Endothelial cell of umbilical vein (primary cell): ENCODE data around the gene TM4SF4. TPM values are rescaled to one million over a fixed set of nuclear protein-coding genes. Genes with fewer than 3 reads are reported as not detected.

Experiments
- BruUV-seq: library from RNA; stranded (reverse); fragments of 400-500 nt; replicated peaks from 2 replicates; lab custom pipeline; 2021; lab: Mats Ljungman, UMichigan
- CTCF ChIA-PET: fragments of 300-600, 350-600 bp; sonication (Branson Sonifier 250); formaldehyde crosslinking; loops from one replicate; lab custom pipeline; 2021; ENCODE audit warnings: antibody characterized with exemption, inconsistent platforms; lab: Charles Lee
- POLR2A ChIA-PET: fragments of 300-600, 350-600 bp; sonication (Branson Sonifier 250); formaldehyde crosslinking; loops from one replicate; lab custom pipeline; 2021; ENCODE audit warnings: antibody characterized with exemption, inconsistent platforms; lab: Charles Lee
- DNase-seq: peaks from one replicate; pipeline ENCODE4 v3.0.0-alpha.2; 2011; ENCODE audit warnings: low read depth, low spot score
- FAIRE-seq: peaks from 2 replicates; lab custom pipeline; 2011; peaks lifted over from hg19 to GRCh38; lab: Jason Lieb, UNC
- H2AFZ ChIP-seq: 2 replicates; pipeline ENCODE4 v1.6.0; 2012; ENCODE audit warnings: low read depth, low read length, control low read depth, inconsistent platforms
- H3K27ac ChIP-seq: 2 replicates; pipeline ENCODE4 v1.5.1; 2011; ENCODE audit warnings: low read depth, mild to moderate bottlenecking, control low read depth, low read length, moderate library complexity; ENCODE audit not compliant: insufficient read depth
- H3K27me3 ChIP-seq, 2 experiments: 2 replicates each; pipeline versions ENCODE4 v1.6.0 to v1.6.1; 2011; ENCODE audit warnings: low read length in 2 of 2, mixed read lengths in 1 of 2; ENCODE audit not compliant: control insufficient read depth in 2 of 2, insufficient read depth in 2 of 2
- H3K36me3 ChIP-seq, 2 experiments: 2 replicates in 1 of 2; 3 replicates in 1 of 2; pipeline ENCODE4 v1.5.1; 2011; ENCODE audit warnings: low read length in 2 of 2, mild to moderate bottlenecking in 1 of 2, moderate library complexity in 1 of 2; ENCODE audit not compliant: control insufficient read depth in 2 of 2, insufficient read depth in 2 of 2; ENCODE audit errors: extremely low read depth in 1 of 2
- H3K4me1 ChIP-seq: 3 replicates; pipeline ENCODE4 v1.5.1; 2011; ENCODE audit warnings: mild to moderate bottlenecking, low read length; ENCODE audit not compliant: control insufficient read depth, insufficient read depth; ENCODE audit errors: extremely low read depth
- H3K4me2 ChIP-seq: 2 replicates; pipeline ENCODE4 v1.6.1; 2011; ENCODE audit warnings: low read length, control low read depth, mixed read lengths; ENCODE audit not compliant: insufficient read depth
- H3K4me3 ChIP-seq, 3 experiments: fragments of 200-600 bp in 1 of 3; sonication (generic), shearing (Covaris generic) in 1 of 3; replicated peaks in 1 of 3; 2 replicates each; pipeline ENCODE4 v1.5.1; 2011 to 2016; ENCODE audit warnings: control low read depth in 3 of 3, low read length in 3 of 3, mild to moderate bottlenecking in 2 of 3, inconsistent platforms in 1 of 3, low read depth in 1 of 3, moderate library complexity in 1 of 3; ENCODE audit not compliant: insufficient read depth in 1 of 3
- H3K79me2 ChIP-seq: 2 replicates; pipeline ENCODE4 v1.6.0; 2012; ENCODE audit warnings: low read length, inconsistent platforms; ENCODE audit not compliant: control insufficient read depth, insufficient read depth
- H3K9ac ChIP-seq: replicated peaks from 2 replicates; pipeline ENCODE3; 2011; ENCODE audit warnings: low read length, control low read depth; ENCODE audit not compliant: insufficient read depth; ENCODE audit errors: extremely low read depth
- H3K9me1 ChIP-seq: replicated peaks from 3 replicates; pipeline ENCODE4 v1.6.0; 2011; ENCODE audit warnings: mild to moderate bottlenecking, low read length; ENCODE audit not compliant: control insufficient read depth, insufficient read depth; ENCODE audit errors: extremely low read depth
- H3K9me3 ChIP-seq: replicated peaks from 2 replicates; pipeline ENCODE4 v1.5.1; 2012; ENCODE audit warnings: low read length, inconsistent platforms; ENCODE audit not compliant: control insufficient read depth, insufficient read depth
- H4K20me1 ChIP-seq: replicated peaks from 2 replicates; pipeline ENCODE3; 2011; ENCODE audit warnings: mild to moderate bottlenecking, low read length; ENCODE audit not compliant: control insufficient read depth, insufficient read depth; ENCODE audit errors: extremely low read depth
- EZH2 ChIP-seq: IDR thresholded peaks from 2 replicates; pipeline ENCODE4 v1.6.1; 2012; ENCODE audit warnings: borderline replicate concordance, low read depth, mild to moderate bottlenecking, moderate library complexity, low read length, inconsistent platforms; ENCODE audit not compliant: severe bottlenecking
- FOS ChIP-seq: IDR thresholded peaks from 2 replicates; pipeline ENCODE4 v1.6.1; 2011; ENCODE audit warnings: mild to moderate bottlenecking, low read length, moderate library complexity, borderline replicate concordance; ENCODE audit not compliant: insufficient read depth
- GATA2 ChIP-seq: IDR thresholded peaks from 2 replicates; pipeline ENCODE4 v1.7.0; 2011; ENCODE audit warnings: low read depth, mild to moderate bottlenecking, moderate library complexity, mixed read lengths, low read length; ENCODE audit not compliant: insufficient read length, insufficient read depth
- JUN ChIP-seq: IDR thresholded peaks from 2 replicates; pipeline ENCODE4 v1.6.1; 2011; ENCODE audit warnings: borderline replicate concordance, low read depth; ENCODE audit not compliant: insufficient read length, insufficient read depth
- MYC ChIP-seq: IDR thresholded peaks from one replicate; pipeline ENCODE4 v1.6.1; 2011; ENCODE audit warnings: mild to moderate bottlenecking, low read depth, low read length
- POLR2A ChIP-seq: IDR thresholded peaks from 2 replicates; pipeline ENCODE4 v1.6.1; 2012; ENCODE audit warnings: low read depth, mild to moderate bottlenecking, control low read depth, low read length
- POLR2AphosphoS5 ChIP-seq: IDR thresholded peaks from 2 replicates; pipeline ENCODE4 v1.6.1; 2012; ENCODE audit warnings: low read depth, mild to moderate bottlenecking, control low read depth, low read length, moderate library complexity; ENCODE audit not compliant: insufficient read depth
- dilution Hi-C: fragments of 300-500 bp; cut with MboI; formaldehyde crosslinking; loops from one replicate; pipeline ENCODE4 v1.15.0; 2019; ENCODE audit warnings: low sequenced_read_pairs; ENCODE audit not compliant: extremely low pct_ligation_motif_present
- intact Hi-C: fragments of 100-400 bp; cut with micrococcal nuclease; formaldehyde crosslinking; loops from one replicate; pipeline ENCODE4 v1.10.0; 2022
- polyA plus RNA-seq, 4 experiments: library from polyadenylated mRNA; depleted of rRNA in 3 of 4; stranded (reverse) in 3 of 4; unstranded in 1 of 4; fragments of >200 nt; gene quantifications; 2 replicates each; pipeline versions ENCODE4 v1.2.1 to v1.2.3, GENCODE V29; 2011 to 2012; ENCODE audit warnings: missing spikeins in 1 of 4
- total RNA-seq: library from RNA; stranded (reverse); gene quantifications from 2 replicates; pipeline ENCODE4 v1.2.3, GENCODE V29; 2021
- TF ChIP-seq, protein P1 (sequence below), 2 donors: IDR thresholded peaks; 1 replicate in 1 of 2; 2 replicates in 1 of 2; pipeline ENCODE4 v1.5.1; 2011; ENCODE audit warnings: low read length in 2 of 2, mild to moderate bottlenecking in 2 of 2, moderate library complexity in 2 of 2, control low read depth in 1 of 2, inconsistent platforms in 1 of 2, low read depth in 1 of 2; ENCODE audit not compliant: insufficient read depth in 1 of 2; ENCODE audit errors: extremely low read depth in 1 of 2
- TF ChIP-seq, protein P2 (sequence below): IDR thresholded peaks from 2 replicates; pipeline ENCODE4 v1.6.1; 2011; ENCODE audit not compliant: insufficient read depth, insufficient read length

TM4SF4 gene
- total and polyA plus RNA-seq, 2 donors (not counting 3 experiments of a cell fraction or from before 2014, with no cell fraction given), result not detected

DNA sequence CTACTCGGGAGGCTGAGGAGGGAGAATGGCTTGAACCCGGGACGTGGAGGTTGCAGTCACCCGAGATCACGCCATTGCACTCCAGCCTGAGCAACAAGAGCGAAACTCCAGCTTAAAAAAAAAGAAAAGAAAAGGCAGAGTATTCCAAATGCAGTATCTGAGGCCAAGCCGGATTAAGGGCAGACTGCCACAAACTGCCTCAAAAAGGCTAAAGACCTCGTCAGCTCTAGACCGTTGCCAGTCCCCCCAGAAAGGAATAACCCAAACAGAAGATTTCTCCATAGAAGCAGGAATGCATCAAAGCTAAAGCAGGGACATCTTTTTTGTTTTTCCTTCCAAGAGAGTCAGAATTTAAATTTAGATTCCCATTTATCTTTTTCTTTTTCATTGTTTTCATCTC lies 72.9 kb downstream of the TM4SF4 start:
- Histone ChIP-seq H3K27me3 (no peaks in the 10 kb centered on the region), H3K27ac (no peak overlapping the region), H3K9me1 (no peaks in the 10 kb centered on the region), H2AFZ (no peak overlapping the region), H4K20me1 (no peaks in the 10 kb centered on the region), H3K4me2 (no peak overlapping the region), H3K9me3 (no peaks in the 10 kb centered on the region), H3K79me2 (peaks cover 83% of the 10 kb centered on the region), H3K36me3 (peaks cover 7 to 19% of the 10 kb centered on the region in 2 experiments), H3K9ac (no peak overlapping the region), H3K4me1 (peaks cover 52% of the 10 kb centered on the region), H3K4me3 (no peak overlapping the region)
- intact Hi-C loops, result no loop called here
- dilution Hi-C loops, result no loop called here
- ChIA-PET CTCF (interaction anchor here (1.0 to 2.9 kb wide), 5 partner anchors 8 to 110 kb away, joined by 3 to 13 read pairs (median 3); partner anchors contain the start of gene WWTR1), POLR2A (interaction anchor here (1.5 kb wide), 1 partner anchor 13 kb away, joined by 4 read pairs; no protein-coding TSS in a partner anchor)
- DNase-seq, result no peak
- BruUV-seq, result no TSS peak
- TF ChIP-seq EZH2 (no peak), GATA2 (no peak), FOS (no peak), POLR2AphosphoS5 (no peak), JUN (no peak), MYC (no peak), POLR2A (no peak)
- TF ChIP-seq, protein P1, sequence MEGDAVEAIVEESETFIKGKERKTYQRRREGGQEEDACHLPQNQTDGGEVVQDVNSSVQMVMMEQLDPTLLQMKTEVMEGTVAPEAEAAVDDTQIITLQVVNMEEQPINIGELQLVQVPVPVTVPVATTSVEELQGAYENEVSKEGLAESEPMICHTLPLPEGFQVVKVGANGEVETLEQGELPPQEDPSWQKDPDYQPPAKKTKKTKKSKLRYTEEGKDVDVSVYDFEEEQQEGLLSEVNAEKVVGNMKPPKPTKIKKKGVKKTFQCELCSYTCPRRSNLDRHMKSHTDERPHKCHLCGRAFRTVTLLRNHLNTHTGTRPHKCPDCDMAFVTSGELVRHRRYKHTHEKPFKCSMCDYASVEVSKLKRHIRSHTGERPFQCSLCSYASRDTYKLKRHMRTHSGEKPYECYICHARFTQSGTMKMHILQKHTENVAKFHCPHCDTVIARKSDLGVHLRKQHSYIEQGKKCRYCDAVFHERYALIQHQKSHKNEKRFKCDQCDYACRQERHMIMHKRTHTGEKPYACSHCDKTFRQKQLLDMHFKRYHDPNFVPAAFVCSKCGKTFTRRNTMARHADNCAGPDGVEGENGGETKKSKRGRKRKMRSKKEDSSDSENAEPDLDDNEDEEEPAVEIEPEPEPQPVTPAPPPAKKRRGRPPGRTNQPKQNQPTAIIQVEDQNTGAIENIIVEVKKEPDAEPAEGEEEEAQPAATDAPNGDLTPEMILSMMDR (IDR thresholded peaks at IDR 0.05; ENCODE audit: extremely low read depth in 1 of 2, insufficient read depth in 1 of 2, low read depth in 1 of 2, low read length in 2 of 2), result no peak
- TF ChIP-seq, protein P2, sequence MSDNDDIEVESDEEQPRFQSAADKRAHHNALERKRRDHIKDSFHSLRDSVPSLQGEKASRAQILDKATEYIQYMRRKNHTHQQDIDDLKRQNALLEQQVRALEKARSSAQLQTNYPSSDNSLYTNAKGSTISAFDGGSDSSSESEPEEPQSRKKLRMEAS, result no peak
- no peak for FAIRE-seq
